ENCODE data around the gene TUT4.

DNA sequence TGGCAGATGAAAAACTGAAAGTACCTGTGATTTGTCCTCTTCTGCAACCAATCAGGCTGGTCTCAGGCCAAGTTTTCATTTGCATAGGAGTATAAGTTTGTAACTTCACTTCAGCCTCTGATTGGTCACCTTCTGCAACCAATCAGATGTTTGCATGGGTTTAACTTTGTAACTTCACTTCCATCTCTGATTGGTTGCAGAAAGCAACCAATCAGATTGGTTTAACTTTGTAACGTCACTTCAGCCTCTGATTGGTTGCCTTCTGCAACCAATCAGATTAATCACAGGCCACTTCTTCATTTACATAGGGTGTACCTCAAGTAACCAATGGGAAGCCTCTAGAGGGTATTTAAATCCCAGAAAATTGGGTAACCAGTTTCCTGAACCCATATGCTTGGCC, 18.9 kb upstream of the TUT4 start:
- TF ChIP-seq POLR2A (IDR thresholded peaks at IDR 0.05) (no peak), CTCF (IDR thresholded peaks at IDR 0.05) (no peak)
